Heart left ventricle (tissue), 13 donors: Measurements from ENCODE around the gene SEC23IP.

Experiments used
- CTCF ChIP-seq, 12 donors: fragments of 200-600 bp; sonication (generic) in 4 of 12; IDR thresholded peaks; one replicate each; pipeline versions ENCODE4 v1.5.0 to v1.8.0; 2018 to 2022; ENCODE audit warnings: antibody characterized with exemption in 12 of 12, mild to moderate bottlenecking in 5 of 12
- POLR2A ChIP-seq, 2 donors: fragments of 450-650 bp; IDR thresholded peaks; one replicate each; pipeline ENCODE4 v1.6.1; 2017; ENCODE audit warnings: antibody characterized with exemption in 2 of 2, mild to moderate bottlenecking in 2 of 2, moderate library complexity in 2 of 2
- donor health status: ischemic (EF 13 %, LVEDD 7.1; RV severe dilation, severe dysfunction).
- donor health status: DM: no; HTN: yes; CAD: no.
- donor health status: DM: no; HTN: no; CAD: no.
- donor health status: ischemic (EF 25% LVEDD 6.9; RV normal size, moderate dysfunction).
- donor health status: ischemic (EF 25% LVEDD 5.7; RV mildly dilated, moderate dysfunction).
- donor health status: ischemic (EF 35%, LVEDD 5.7; RV mildly dilated, moderate dysfunction).
- donor health status: nonischemic (EF 11% LVEDD 7.7; RV severe dilation, severe dysfunction).
- donor health status: DM: yes; HTN: yes; CAD: no.
- donor health status: PGD.
- donor health status: ischemic (EF 29% LVEDD 5.4; RV normal size, mild dysfunction).
- donor health status: nonischemic (EF 23%, LVEDD 6.1; RV moderate dilation, normal function).

DNA sequence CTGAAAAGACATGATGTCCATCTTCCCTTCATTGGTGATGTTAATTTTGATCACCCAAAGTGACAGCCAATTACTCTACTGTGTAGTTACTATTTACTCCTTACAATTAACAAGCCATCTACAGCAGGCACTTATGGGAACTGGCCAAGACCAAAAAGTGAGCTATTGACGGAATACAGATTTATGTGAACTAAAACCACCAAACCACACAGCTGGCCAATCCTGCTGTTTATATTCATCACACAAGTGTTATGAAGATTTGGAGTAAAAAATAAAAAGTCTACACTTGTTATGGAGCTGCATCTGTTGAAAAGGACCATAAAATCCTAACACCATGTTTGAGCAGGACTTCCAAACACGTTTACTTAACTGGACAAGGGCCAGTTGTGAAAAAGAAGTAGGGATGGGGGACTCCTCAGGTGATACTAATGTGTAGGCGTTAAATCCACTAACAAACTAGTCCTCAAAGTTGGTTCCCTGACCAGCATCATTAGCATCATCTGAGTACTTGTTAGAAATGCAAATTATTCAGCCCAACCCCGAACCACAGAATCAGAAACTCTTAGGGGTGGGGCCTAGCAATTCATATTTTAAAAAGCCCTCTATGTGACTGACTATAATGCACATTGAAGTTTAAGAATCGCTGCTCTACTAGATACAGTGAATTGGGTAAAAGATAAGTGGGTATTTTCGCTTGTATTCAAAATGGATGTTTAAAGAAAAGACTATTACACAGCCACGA lies 31.5 kb upstream of the SEC23IP start:
- TF ChIP-seq CTCF (IDR thresholded peaks at IDR 0.05) (no peak), POLR2A (IDR thresholded peaks at IDR 0.05) (no peak)
